Measurements from ENCODE around the gene GNPTG.

GNPTG gene

GRCh38 chr16:1351582-1352362 is at the start of gene GNPTG, which contains the start of gene TSR3:
Gene GNPTG, plus strand, starts transcription at chr16:1351931. Its CDS starts 35 bp downstream, at chr16:1351966.
Gene TSR3, minus strand, starts transcription at chr16:1351878. Its CDS starts 74 bp downstream, at chr16:1351804.
- DNase-seq (ENCODE audit: low read depth, low spot score) = peak; percentile 75

GRCh38 chr16:1305823-1306222 is 45.9 kb upstream of the GNPTG start:
- no peak for DNase-seq (ENCODE audit: low read depth, low spot score)

GRCh38 chr16:1306334-1306733 is 45.4 kb upstream of the GNPTG start:
- DNase-seq (ENCODE audit: low read depth, low spot score) = no peak

GRCh38 chr16:1308036-1308976 is 43.4 kb upstream of the GNPTG start:
- peak; percentile 57 for DNase-seq (ENCODE audit: low read depth, low spot score)

GRCh38 chr16:1308977-1309885 is 42.5 kb upstream of the GNPTG start, which contains the start of gene UBE2I:
Gene UBE2I, plus strand, starts transcription at chr16:1309636. Its CDS starts 4,395 bp downstream, at chr16:1314031.
- DNase-seq (ENCODE audit: low read depth, low spot score) = peak; percentile 99

GRCh38 chr16:1309888-1310831 is 41.6 kb upstream of the GNPTG start:
- DNase-seq (ENCODE audit: low read depth, low spot score) = no peak

GRCh38 chr16:1310832-1311200 is 40.9 kb upstream of the GNPTG start:
- DNase-seq (ENCODE audit: low read depth, low spot score) = no peak

GRCh38 chr16:1311212-1311737 is 40.5 kb upstream of the GNPTG start:
- DNase-seq (ENCODE audit: low read depth, low spot score) = no peak

GRCh38 chr16:1311738-1312466 is 39.8 kb upstream of the GNPTG start:
- DNase-seq (ENCODE audit: low read depth, low spot score) = no peak

GRCh38 chr16:1312467-1312816 is 39.3 kb upstream of the GNPTG start:
- no peak for DNase-seq (ENCODE audit: low read depth, low spot score)

- DNase-seq (ENCODE audit: low read depth, low spot score) = no peak
Measured at GRCh38 chr16:1312903-1313302, 38.8 kb upstream of the GNPTG start.

- DNase-seq (ENCODE audit: low read depth, low spot score) = no peak
Measured at GRCh38 chr16:1313721-1314369, 37.9 kb upstream of the GNPTG start.

GRCh38 chr16:1314399-1315068 is 37.2 kb upstream of the GNPTG start:
- DNase-seq (ENCODE audit: low read depth, low spot score) = no peak

GRCh38 chr16:1315081-1316032 is 36.4 kb upstream of the GNPTG start:
- no peak for DNase-seq (ENCODE audit: low read depth, low spot score)

GRCh38 chr16:1316033-1316405 is 35.7 kb upstream of the GNPTG start:
- DNase-seq (ENCODE audit: low read depth, low spot score) = no peak

- no peak for DNase-seq (ENCODE audit: low read depth, low spot score)
Measured at GRCh38 chr16:1317479-1318267, 34.1 kb upstream of the GNPTG start.

- no peak for DNase-seq (ENCODE audit: low read depth, low spot score)
Measured at GRCh38 chr16:1318268-1318545, 33.5 kb upstream of the GNPTG start.

Data from ELF-1 (cell line).